ENCODE data around the gene PARD3B. TPM values are rescaled to one million over a fixed set of nuclear protein-coding genes. Genes with fewer than 3 reads are reported as not detected.

The PARD3B gene
- total RNA-seq, 1 experiment from 2014 or later = 3.9 TPM

GRCh38 chr2:204635478-204635877 lies 90.2 kb downstream of the PARD3B start:
- Histone ChIP-seq H3K4me3 (ENCODE audit: low read length) (no peak overlapping the region), H3K27me3 (ENCODE audit: low read length) (no peaks in the 10 kb centered on the region), H4K20me1 (ENCODE audit: low read length) (no peaks in the 10 kb centered on the region), H3K79me2 (ENCODE audit: low read length) (no peaks in the 10 kb centered on the region), H3K9me3 (ENCODE audit: low read length) (no peaks in the 10 kb centered on the region), H3K27ac (ENCODE audit: low read length) (no peak overlapping the region), H3K4me2 (ENCODE audit: low read length) (no peak overlapping the region), H3F3A (ENCODE audit: low read length, unreplicated experiment) (no peaks in the 10 kb centered on the region), H3K4me1 (ENCODE audit: insufficient read depth, low read length) (no peaks in the 10 kb centered on the region), H3K9ac (ENCODE audit: low read length) (no peak overlapping the region), H3K36me3 (ENCODE audit: low read depth, low read length) (no peaks in the 10 kb centered on the region), H2AFZ (ENCODE audit: low read length) (no peak overlapping the region), H3K9me2 (replicated peaks; ENCODE audit: low read length) (no peaks in the 10 kb centered on the region)
- no TSS peak for BruUV-seq (replicated peaks)
- TF ChIP-seq, protein P1, sequence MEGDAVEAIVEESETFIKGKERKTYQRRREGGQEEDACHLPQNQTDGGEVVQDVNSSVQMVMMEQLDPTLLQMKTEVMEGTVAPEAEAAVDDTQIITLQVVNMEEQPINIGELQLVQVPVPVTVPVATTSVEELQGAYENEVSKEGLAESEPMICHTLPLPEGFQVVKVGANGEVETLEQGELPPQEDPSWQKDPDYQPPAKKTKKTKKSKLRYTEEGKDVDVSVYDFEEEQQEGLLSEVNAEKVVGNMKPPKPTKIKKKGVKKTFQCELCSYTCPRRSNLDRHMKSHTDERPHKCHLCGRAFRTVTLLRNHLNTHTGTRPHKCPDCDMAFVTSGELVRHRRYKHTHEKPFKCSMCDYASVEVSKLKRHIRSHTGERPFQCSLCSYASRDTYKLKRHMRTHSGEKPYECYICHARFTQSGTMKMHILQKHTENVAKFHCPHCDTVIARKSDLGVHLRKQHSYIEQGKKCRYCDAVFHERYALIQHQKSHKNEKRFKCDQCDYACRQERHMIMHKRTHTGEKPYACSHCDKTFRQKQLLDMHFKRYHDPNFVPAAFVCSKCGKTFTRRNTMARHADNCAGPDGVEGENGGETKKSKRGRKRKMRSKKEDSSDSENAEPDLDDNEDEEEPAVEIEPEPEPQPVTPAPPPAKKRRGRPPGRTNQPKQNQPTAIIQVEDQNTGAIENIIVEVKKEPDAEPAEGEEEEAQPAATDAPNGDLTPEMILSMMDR (conservative IDR thresholded peaks at IDR 0.05; ENCODE audit: low read depth, low read length) = no peak
- ATAC-seq = peak; percentile 20; the same call in 1 of the 2 replicates
- no peak for DNase-seq
- intact Hi-C loops (cut with micrococcal nuclease) = no loop called here
- CTCF ChIA-PET = interaction anchor here (0.6 kb wide), 1 partner anchor 9 kb away, joined by 4 read pairs; no protein-coding TSS in a partner anchor
- POLR2A ChIA-PET (ENCODE audit: unreplicated experiment) = no interaction called here

GRCh38 chr2:204638471-204639194 lies 93.4 kb downstream of the PARD3B start:
- ATAC-seq (peak; percentile 16; the same call in 1 of the 2 replicates), DNase-seq (no peak)
- Histone ChIP-seq H3K4me2 (ENCODE audit: low read length) (no peak overlapping the region), H3K9ac (ENCODE audit: low read length) (no peak overlapping the region), H3K9me3 (ENCODE audit: low read length) (no peaks in the 10 kb centered on the region), H2AFZ (ENCODE audit: low read length) (no peak overlapping the region), H3K79me2 (ENCODE audit: low read length) (no peaks in the 10 kb centered on the region), H3K4me3 (ENCODE audit: low read length) (no peak overlapping the region), H3K9me2 (replicated peaks; ENCODE audit: low read length) (no peaks in the 10 kb centered on the region), H4K20me1 (ENCODE audit: low read length) (no peaks in the 10 kb centered on the region), H3K36me3 (ENCODE audit: low read depth, low read length) (no peaks in the 10 kb centered on the region), H3K27me3 (ENCODE audit: low read length) (no peaks in the 10 kb centered on the region), H3K4me1 (ENCODE audit: insufficient read depth, low read length) (peaks cover 7% of the 10 kb centered on the region), H3K27ac (ENCODE audit: low read length) (no peak overlapping the region), H3F3A (ENCODE audit: low read length, unreplicated experiment) (no peaks in the 10 kb centered on the region)
- TF ChIP-seq EZH2phosphoT487 (IDR thresholded peaks at IDR 0.05; ENCODE audit: borderline replicate concordance, low read length) = no peak
- no peak for TF ChIP-seq EZH2 (IDR thresholded peaks at IDR 0.05; ENCODE audit: low read length, unreplicated experiment)
- TF ChIP-seq, protein P1 (conservative IDR thresholded peaks at IDR 0.05; ENCODE audit: low read depth, low read length) = no peak
- CTCF ChIA-PET = no interaction called here
- no TSS peak for BruUV-seq (replicated peaks)
- intact Hi-C loops (cut with micrococcal nuclease) = no loop called here
- POLR2A ChIA-PET (ENCODE audit: unreplicated experiment) = no interaction called here

DNA sequence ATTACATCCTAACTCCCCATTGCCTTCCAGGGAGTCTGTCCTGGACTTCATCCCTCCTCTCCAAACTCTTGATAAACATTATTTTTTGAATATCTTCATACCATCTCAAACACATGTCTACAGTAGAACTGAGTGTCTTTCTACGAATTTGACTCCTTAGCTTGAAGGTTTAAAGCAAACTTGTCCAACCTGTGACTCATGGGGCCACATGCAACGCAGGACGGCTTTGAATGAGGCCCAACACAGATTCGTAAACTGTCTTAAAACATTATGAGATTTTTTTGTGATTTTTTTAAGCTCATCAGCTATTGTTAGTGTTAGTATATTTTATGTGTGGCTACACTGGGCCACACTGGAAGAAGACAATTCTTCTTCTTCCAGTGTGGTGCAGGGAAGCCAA lies 98.1 kb downstream of the PARD3B start:
- Histone ChIP-seq H4K20me1 (ENCODE audit: low read length) (no peaks in the 10 kb centered on the region), H3K4me1 (ENCODE audit: insufficient read depth, low read length) (peaks cover 28% of the 10 kb centered on the region), H3K9me2 (replicated peaks; ENCODE audit: low read length) (no peaks in the 10 kb centered on the region), H3K27ac (ENCODE audit: low read length) (peak overlapping the region; percentile 71), H2AFZ (ENCODE audit: low read length) (no peak overlapping the region), H3K27me3 (ENCODE audit: low read length) (no peaks in the 10 kb centered on the region), H3K9me3 (ENCODE audit: low read length) (no peaks in the 10 kb centered on the region), H3K36me3 (ENCODE audit: low read depth, low read length) (no peaks in the 10 kb centered on the region), H3K79me2 (ENCODE audit: low read length) (no peaks in the 10 kb centered on the region), H3K9ac (ENCODE audit: low read length) (no peak overlapping the region), H3K4me2 (ENCODE audit: low read length) (peak overlapping the region; percentile 26; the same call in 1 of the 2 replicates), H3K4me3 (ENCODE audit: low read length) (no peak overlapping the region), H3F3A (ENCODE audit: low read length, unreplicated experiment) (no peaks in the 10 kb centered on the region)
- POLR2A ChIA-PET (ENCODE audit: unreplicated experiment) = no interaction called here
- no peak for TF ChIP-seq EZH2 (IDR thresholded peaks at IDR 0.05; ENCODE audit: low read length, unreplicated experiment)
- TF ChIP-seq, protein P1 (conservative IDR thresholded peaks at IDR 0.05; ENCODE audit: low read depth, low read length) = no peak
- TF ChIP-seq EZH2phosphoT487 (IDR thresholded peaks at IDR 0.05; ENCODE audit: borderline replicate concordance, low read length) = no peak
- CTCF ChIA-PET = interaction anchor here (0.6 kb wide), 1 partner anchor 199 kb away, joined by 3 read pairs; no protein-coding TSS in a partner anchor
- ATAC-seq = peak; percentile 63
- no TSS peak for BruUV-seq (replicated peaks)
- intact Hi-C loops (cut with micrococcal nuclease) = loop anchor here (10.0 kb wide), 1 partner anchor 189 kb away; no protein-coding TSS in a partner anchor
- peak; percentile 67 for DNase-seq

Measured in PC-3 (cell line).